CD4-positive, alpha-beta T cell treated with Interleukin-2 at 100 ng/mL for 4 hours (primary cell): ENCODE data around the gene CCDC184.
A peak's percentile ranks its signal among the peaks of the same experiment; 100 is the strongest.
"Not testable (repeated sequence)": the region's sequence is repeated elsewhere in the genome, so short reads cannot be mapped to it uniquely, and the experiment has no call there.

ENCODE experiments used
- DNase-seq: peaks from one replicate; pipeline ENCODE4 v3.0.0-alpha.2; 2020; ENCODE audit warnings: low spot score

The CCDC184 gene

GRCh38 chr12:48183091-48183875, at the start of gene CCDC184:
TSS of gene CCDC184 (plus strand) at chr12:48183644. CDS start at chr12:48184123, 479 bp downstream.
- peak; percentile 82 for DNase-seq

GRCh38 chr12:48135027-48135426, 48.4 kb upstream of the CCDC184 start:
- no peak for DNase-seq

GRCh38 chr12:48142818-48143674, 40.4 kb upstream of the CCDC184 start:
- no peak for DNase-seq

GRCh38 chr12:48143898-48144297, 39.5 kb upstream of the CCDC184 start:
- DNase-seq: no peak

GRCh38 chr12:48145981-48146380, 37.5 kb upstream of the CCDC184 start:
- DNase-seq: no peak

- DNase-seq: no peak
Measured at GRCh38 chr12:48151103-48151771, 32.2 kb upstream of the CCDC184 start.

GRCh38 chr12:48155786-48156185, 27.7 kb upstream of the CCDC184 start:
- not testable (repeated sequence) for DNase-seq

- DNase-seq: no peak
Measured at GRCh38 chr12:48156652-48157017, 26.8 kb upstream of the CCDC184 start.

GRCh38 chr12:48157018-48157888, 26.2 kb upstream of the CCDC184 start, which contains the start of gene ASB8:
TSS of gene ASB8 (minus strand) at chr12:48157515. CDS start at chr12:48153496, 4,019 bp downstream.
- DNase-seq: peak; percentile 100

- DNase-seq: no peak
Measured at GRCh38 chr12:48157889-48158370, 25.5 kb upstream of the CCDC184 start.

- DNase-seq: no peak
Measured at GRCh38 chr12:48160046-48160445, 23.4 kb upstream of the CCDC184 start.

- no peak for DNase-seq
Measured at GRCh38 chr12:48160807-48161206, 22.6 kb upstream of the CCDC184 start.

- DNase-seq: no peak
Measured at GRCh38 chr12:48163150-48163747, 20.2 kb upstream of the CCDC184 start.

- no peak for DNase-seq
Measured at GRCh38 chr12:48164451-48164850, 19.0 kb upstream of the CCDC184 start.

- DNase-seq: peak; percentile 74
Measured at GRCh38 chr12:48165089-48165981, 18.1 kb upstream of the CCDC184 start.

GRCh38 chr12:48169011-48169410, 14.4 kb upstream of the CCDC184 start:
- no peak for DNase-seq

GRCh38 chr12:48175613-48176416, 7.6 kb upstream of the CCDC184 start:
- DNase-seq: no peak

- DNase-seq: no peak
Measured at GRCh38 chr12:48176417-48176751, 7.1 kb upstream of the CCDC184 start.

GRCh38 chr12:48177982-48178381, 5.5 kb upstream of the CCDC184 start:
- DNase-seq: no peak
